Parathyroid adenoma (tissue), 2 donors: ENCODE measurements around the gene CAPN14.

Experiments
- H2AFZ ChIP-seq: fragments of 300-600 bp; sonication (generic); one replicate; pipeline ENCODE4 v1.7.0; 2017; ENCODE audit warnings: antibody characterized with exemption, mild to moderate bottlenecking
- H3K27ac ChIP-seq: fragments of 300-600 bp; sonication (generic); one replicate; pipeline ENCODE4 v1.7.0; 2017
- H3K27me3 ChIP-seq: fragments of 300-600 bp; sonication (generic); one replicate; pipeline ENCODE4 v1.7.0; 2017; ENCODE audit warnings: low read length; ENCODE audit not compliant: control insufficient read depth, insufficient read depth
- H3K36me3 ChIP-seq: fragments of 300-600 bp; sonication (generic); one replicate; pipeline ENCODE4 v1.7.0; 2017; ENCODE audit warnings: low read length; ENCODE audit not compliant: control insufficient read depth, insufficient read depth
- H3K4me1 ChIP-seq: fragments of 300-600 bp; sonication (generic); one replicate; pipeline ENCODE4 v1.7.0; 2017; ENCODE audit warnings: control low read depth
- H3K4me2 ChIP-seq: fragments of 300-600 bp; sonication (generic); one replicate; pipeline ENCODE4 v1.7.0; 2017; ENCODE audit warnings: low read length
- H3K4me3 ChIP-seq: fragments of 300-600 bp; sonication (generic); one replicate; pipeline ENCODE4 v1.7.0; 2017; ENCODE audit warnings: low read depth, low read length
- H3K79me2 ChIP-seq: fragments of 300-600 bp; sonication (generic); one replicate; pipeline ENCODE4 v1.7.0; 2017; ENCODE audit warnings: control low read depth
- H3K9ac ChIP-seq: fragments of 300-600 bp; sonication (generic); one replicate; pipeline ENCODE4 v1.7.0; 2017; ENCODE audit warnings: mild to moderate bottlenecking
- H3K9me3 ChIP-seq: fragments of 300-600 bp; sonication (generic); one replicate; pipeline ENCODE4 v1.7.0; 2017; ENCODE audit warnings: low read length; ENCODE audit not compliant: control insufficient read depth
- CTCF ChIP-seq: fragments of 300-600 bp; sonication (generic); IDR thresholded peaks from one replicate; pipeline ENCODE4 v1.7.0; 2017; ENCODE audit warnings: antibody characterized with exemption, mild to moderate bottlenecking
- donor health status: primary hyperparathyroidism.

Gene CAPN14

GRCh38 chr2:31176742-31177141, 40.6 kb downstream of the CAPN14 start:
- H3K27me3 ChIP-seq: no peaks in the 10 kb centered on the region
- no peaks in the 10 kb centered on the region for H3K9me3 ChIP-seq
- no peak for TF ChIP-seq CTCF
- no peak overlapping the region for H2AFZ ChIP-seq
- H3K4me1 ChIP-seq: no peaks in the 10 kb centered on the region
- H3K4me3 ChIP-seq: no peak overlapping the region
- no peaks in the 10 kb centered on the region for H3K79me2 ChIP-seq
- no peak overlapping the region for H3K27ac ChIP-seq
- H3K36me3 ChIP-seq: no peaks in the 10 kb centered on the region
- H3K9ac ChIP-seq: no peak overlapping the region
- no peak overlapping the region for H3K4me2 ChIP-seq

GRCh38 chr2:31171142-31171541, 46.2 kb downstream of the CAPN14 start:
- Histone ChIP-seq H3K36me3 (no peaks in the 10 kb centered on the region), H3K79me2 (no peaks in the 10 kb centered on the region), H3K4me3 (no peak overlapping the region), H3K27ac (no peak overlapping the region), H3K9me3 (no peaks in the 10 kb centered on the region), H3K27me3 (no peaks in the 10 kb centered on the region), H2AFZ (no peak overlapping the region), H3K4me2 (no peak overlapping the region), H3K4me1 (no peaks in the 10 kb centered on the region), H3K9ac (no peak overlapping the region)
- TF ChIP-seq CTCF: no peak

- TF ChIP-seq CTCF: peak; percentile 88
Measured at GRCh38 chr2:31170071-31170698, 47.1 kb downstream of the CAPN14 start.

GRCh38 chr2:31168291-31168690, 49.0 kb downstream of the CAPN14 start:
- H2AFZ ChIP-seq: no peak overlapping the region
- no peaks in the 10 kb centered on the region for H3K9me3 ChIP-seq
- H3K27me3 ChIP-seq: no peaks in the 10 kb centered on the region
- no peak overlapping the region for H3K9ac ChIP-seq
- H3K79me2 ChIP-seq: no peaks in the 10 kb centered on the region
- no peak overlapping the region for H3K4me2 ChIP-seq
- H3K4me3 ChIP-seq: no peak overlapping the region
- H3K4me1 ChIP-seq: no peaks in the 10 kb centered on the region
- H3K27ac ChIP-seq: no peak overlapping the region
- no peaks in the 10 kb centered on the region for H3K36me3 ChIP-seq
- no peak for TF ChIP-seq CTCF

More at GRCh38 chr2:31170071-31170698, 47.1 kb downstream of the CAPN14 start:
- H3K9me3 ChIP-seq: no peaks in the 10 kb centered on the region
- no peak overlapping the region for H3K4me3 ChIP-seq
- H3K4me2 ChIP-seq: no peak overlapping the region
- H3K27ac ChIP-seq: no peak overlapping the region
- H3K79me2 ChIP-seq: no peaks in the 10 kb centered on the region
- H2AFZ ChIP-seq: no peak overlapping the region
- no peaks in the 10 kb centered on the region for H3K27me3 ChIP-seq
- no peaks in the 10 kb centered on the region for H3K36me3 ChIP-seq
- no peaks in the 10 kb centered on the region for H3K4me1 ChIP-seq
- H3K9ac ChIP-seq: no peak overlapping the region

- Histone ChIP-seq H3K4me1 (no peaks in the 10 kb centered on the region), H3K36me3 (no peaks in the 10 kb centered on the region), H3K79me2 (no peaks in the 10 kb centered on the region), H3K9ac (no peak overlapping the region), H3K27me3 (no peaks in the 10 kb centered on the region), H3K4me3 (no peak overlapping the region), H3K27ac (no peak overlapping the region), H3K4me2 (no peak overlapping the region), H3K9me3 (no peaks in the 10 kb centered on the region), H2AFZ (no peak overlapping the region)
- no peak for TF ChIP-seq CTCF
Measured at GRCh38 chr2:31166925-31167324, 50.4 kb downstream of the CAPN14 start.
